ENCODE results near the gene ODAD4. TPM values are rescaled to one million over a fixed set of nuclear protein-coding genes. Genes with fewer than 3 reads are reported as not detected.
A peak's percentile ranks its signal among the peaks of the same experiment; 100 is the strongest.

The ODAD4 gene
- total and polyA plus RNA-seq, 2 donors: 1.4 to 2.0 TPM

- DNase-seq (ENCODE audit: extremely low spot score): no peak
- H3K36me3 ChIP-seq (ENCODE audit: insufficient read depth): peaks cover 4% of the 10 kb centered on the region
- 91% methylated on average over 4 of the region's 4 CpGs for WGBS
- no peak overlapping the region for H3K4me3 ChIP-seq (ENCODE audit: low read depth, low read length)
- H3K4me1 ChIP-seq (ENCODE audit: insufficient read depth): no peaks in the 10 kb centered on the region
- H3K27ac ChIP-seq (ENCODE audit: low read depth): no peak overlapping the region
Measured at GRCh38 chr17:41905172-41905571, 25.2 kb upstream of the ODAD4 start.

GRCh38 chr17:41906465-41907184 is 23.8 kb upstream of the ODAD4 start:
- H3K36me3 ChIP-seq (ENCODE audit: insufficient read depth): no peaks in the 10 kb centered on the region
- DNase-seq (ENCODE audit: extremely low spot score): no peak
- H3K4me3 ChIP-seq (ENCODE audit: low read depth, low read length): no peak overlapping the region
- H3K27ac ChIP-seq (ENCODE audit: low read depth): no peak overlapping the region
- 81% methylated on average over 15 of the region's 15 CpGs for WGBS
- H3K4me1 ChIP-seq (ENCODE audit: insufficient read depth): no peaks in the 10 kb centered on the region

- H3K27ac ChIP-seq (ENCODE audit: low read depth): no peak overlapping the region
- 78% methylated on average over 8 of the region's 8 CpGs for WGBS
- no peaks in the 10 kb centered on the region for H3K4me1 ChIP-seq (ENCODE audit: insufficient read depth)
- H3K36me3 ChIP-seq (ENCODE audit: insufficient read depth): no peaks in the 10 kb centered on the region
- no peak overlapping the region for H3K4me3 ChIP-seq (ENCODE audit: low read depth, low read length)
- no peak for DNase-seq (ENCODE audit: extremely low spot score)
Measured at GRCh38 chr17:41907185-41907556, 23.2 kb upstream of the ODAD4 start.

- 91% methylated on average over 14 of the region's 14 CpGs for WGBS
- Histone ChIP-seq H3K4me3 (ENCODE audit: low read depth, low read length) (no peak overlapping the region), H3K4me1 (ENCODE audit: insufficient read depth) (no peaks in the 10 kb centered on the region), H3K27ac (ENCODE audit: low read depth) (no peak overlapping the region), H3K36me3 (ENCODE audit: insufficient read depth) (no peaks in the 10 kb centered on the region)
- no peak for DNase-seq (ENCODE audit: extremely low spot score)
Measured at GRCh38 chr17:41907633-41908539, 22.5 kb upstream of the ODAD4 start.

GRCh38 chr17:41909088-41909487 is 21.3 kb upstream of the ODAD4 start:
- no peak for DNase-seq (ENCODE audit: extremely low spot score)
- H3K4me3 ChIP-seq (ENCODE audit: low read depth, low read length): no peak overlapping the region
- 94% methylated on average over 13 of the region's 13 CpGs for WGBS
- no peak overlapping the region for H3K27ac ChIP-seq (ENCODE audit: low read depth)
- no peaks in the 10 kb centered on the region for H3K4me1 ChIP-seq (ENCODE audit: insufficient read depth)
- H3K36me3 ChIP-seq (ENCODE audit: insufficient read depth): no peaks in the 10 kb centered on the region

- WGBS: 90% methylated on average over 13 of the region's 13 CpGs
- H3K4me1 ChIP-seq (ENCODE audit: insufficient read depth): no peaks in the 10 kb centered on the region
- no peak overlapping the region for H3K4me3 ChIP-seq (ENCODE audit: low read depth, low read length)
- H3K27ac ChIP-seq (ENCODE audit: low read depth): no peak overlapping the region
- H3K36me3 ChIP-seq (ENCODE audit: insufficient read depth): no peaks in the 10 kb centered on the region
- DNase-seq (ENCODE audit: extremely low spot score): no peak
Measured at GRCh38 chr17:41910701-41911391, 19.6 kb upstream of the ODAD4 start.

GRCh38 chr17:41912925-41913324 is 17.5 kb upstream of the ODAD4 start:
- Histone ChIP-seq H3K36me3 (ENCODE audit: insufficient read depth) (no peaks in the 10 kb centered on the region), H3K27ac (ENCODE audit: low read depth) (no peak overlapping the region), H3K4me3 (ENCODE audit: low read depth, low read length) (no peak overlapping the region), H3K4me1 (ENCODE audit: insufficient read depth) (no peaks in the 10 kb centered on the region)
- 83% methylated on average over 1 of the region's 1 CpG for WGBS
- DNase-seq (ENCODE audit: extremely low spot score): no peak

- no peaks in the 10 kb centered on the region for H3K36me3 ChIP-seq (ENCODE audit: insufficient read depth)
- WGBS: 83% methylated on average over 4 of the region's 4 CpGs
Measured at GRCh38 chr17:41913798-41914197, 16.6 kb upstream of the ODAD4 start.

GRCh38 chr17:41914358-41914766 is 16.1 kb upstream of the ODAD4 start:
- H3K4me1 ChIP-seq (ENCODE audit: insufficient read depth): no peaks in the 10 kb centered on the region
- H3K4me3 ChIP-seq (ENCODE audit: low read depth, low read length): no peak overlapping the region
- no peak overlapping the region for H3K27ac ChIP-seq (ENCODE audit: low read depth)
- WGBS: 65% methylated on average over 6 of the region's 6 CpGs
- H3K36me3 ChIP-seq (ENCODE audit: insufficient read depth): no peaks in the 10 kb centered on the region
- DNase-seq (ENCODE audit: extremely low spot score): no peak

More at GRCh38 chr17:41913798-41914197, 16.6 kb upstream of the ODAD4 start:
- H3K27ac ChIP-seq (ENCODE audit: low read depth): no peak overlapping the region
- no peak overlapping the region for H3K4me3 ChIP-seq (ENCODE audit: low read depth, low read length)
- no peak for DNase-seq (ENCODE audit: extremely low spot score)
- no peaks in the 10 kb centered on the region for H3K4me1 ChIP-seq (ENCODE audit: insufficient read depth)

GRCh38 chr17:41915020-41915419 is 15.4 kb upstream of the ODAD4 start:
- WGBS: 82% methylated on average over 5 of the region's 5 CpGs
- Histone ChIP-seq H3K4me3 (ENCODE audit: low read depth, low read length) (no peak overlapping the region), H3K4me1 (ENCODE audit: insufficient read depth) (no peaks in the 10 kb centered on the region), H3K27ac (ENCODE audit: low read depth) (no peak overlapping the region), H3K36me3 (ENCODE audit: insufficient read depth) (no peaks in the 10 kb centered on the region)
- DNase-seq (ENCODE audit: extremely low spot score): no peak

- H3K4me1 ChIP-seq (ENCODE audit: insufficient read depth): no peaks in the 10 kb centered on the region
- H3K36me3 ChIP-seq (ENCODE audit: insufficient read depth): no peaks in the 10 kb centered on the region
- no peak for DNase-seq (ENCODE audit: extremely low spot score)
- no peak overlapping the region for H3K4me3 ChIP-seq (ENCODE audit: low read depth, low read length)
- 64% methylated on average over 2 of the region's 2 CpGs for WGBS
- H3K27ac ChIP-seq (ENCODE audit: low read depth): no peak overlapping the region
Measured at GRCh38 chr17:41915566-41915965, 14.9 kb upstream of the ODAD4 start.

GRCh38 chr17:41917192-41917591 is 13.2 kb upstream of the ODAD4 start:
- no peak for DNase-seq (ENCODE audit: extremely low spot score)
- 32% methylated on average over 4 of the region's 4 CpGs for WGBS
- Histone ChIP-seq H3K4me3 (ENCODE audit: low read depth, low read length) (no peak overlapping the region), H3K4me1 (ENCODE audit: insufficient read depth) (no peaks in the 10 kb centered on the region), H3K27ac (ENCODE audit: low read depth) (no peak overlapping the region), H3K36me3 (ENCODE audit: insufficient read depth) (no peaks in the 10 kb centered on the region)

- Histone ChIP-seq H3K4me3 (ENCODE audit: low read depth, low read length) (peak overlapping the region; percentile 90), H3K27ac (ENCODE audit: low read depth) (peak overlapping the region; percentile 3), H3K4me1 (ENCODE audit: insufficient read depth) (no peaks in the 10 kb centered on the region), H3K36me3 (ENCODE audit: insufficient read depth) (no peaks in the 10 kb centered on the region)
- WGBS: 6% methylated on average over 26 of the region's 26 CpGs
- no peak for DNase-seq (ENCODE audit: extremely low spot score)
Measured at GRCh38 chr17:41917679-41918313, 12.6 kb upstream of the ODAD4 start.
